HG02623 (cell line): Measurements from ENCODE around the gene PRMT7.
A peak's percentile ranks its signal among the peaks of the same experiment; 100 is the strongest.

Source experiments
- ATAC-seq: cut with Tn5 transposase; IDR thresholded peaks from one replicate; pipeline ENCODE4 v1.9.1; 2021; ENCODE audit warnings: moderate library complexity; ENCODE audit not compliant: unreplicated experiment

The PRMT7 gene

GRCh38 chr16:68362262-68362913 lies 51.6 kb downstream of the PRMT7 start:
- no peak for ATAC-seq

GRCh38 chr16:68362947-68363657 lies 52.3 kb downstream of the PRMT7 start:
- ATAC-seq: no peak

GRCh38 chr16:68363658-68364521 lies 53.1 kb downstream of the PRMT7 start:
- ATAC-seq: no peak

GRCh38 chr16:68364561-68364998 lies 53.8 kb downstream of the PRMT7 start:
- ATAC-seq: no peak

GRCh38 chr16:68365167-68365817 lies 54.5 kb downstream of the PRMT7 start:
- ATAC-seq: no peak

- ATAC-seq: no peak
These were observed 55.2 kb downstream of the PRMT7 start for GRCh38 chr16:68366062-68366461.

GRCh38 chr16:68367030-68367429 lies 56.2 kb downstream of the PRMT7 start:
- ATAC-seq: no peak

- ATAC-seq: no peak
These were observed 56.6 kb downstream of the PRMT7 start for GRCh38 chr16:68367440-68367839.

- ATAC-seq: no peak
These were observed 57.1 kb downstream of the PRMT7 start for GRCh38 chr16:68367891-68368290.

GRCh38 chr16:68368301-68368888 lies 57.6 kb downstream of the PRMT7 start:
- ATAC-seq: peak; percentile 40

GRCh38 chr16:68369168-68369567 lies 58.3 kb downstream of the PRMT7 start:
- no peak for ATAC-seq

GRCh38 chr16:68369697-68370580 lies 59.1 kb downstream of the PRMT7 start:
- peak; percentile 52 for ATAC-seq

- no peak for ATAC-seq
These were observed 59.9 kb downstream of the PRMT7 start for GRCh38 chr16:68370581-68371275.

- ATAC-seq: no peak
These were observed 60.4 kb downstream of the PRMT7 start for GRCh38 chr16:68371276-68371651.

- ATAC-seq: no peak
These were observed 61.0 kb downstream of the PRMT7 start for GRCh38 chr16:68371706-68372380.

- no peak for ATAC-seq
These were observed 61.5 kb downstream of the PRMT7 start for GRCh38 chr16:68372381-68372720.

- ATAC-seq: no peak
These were observed 62.0 kb downstream of the PRMT7 start for GRCh38 chr16:68372806-68373205.

- ATAC-seq: no peak
These were observed 62.9 kb downstream of the PRMT7 start for GRCh38 chr16:68373528-68374245.
